ENCODE data around the gene MIER1.

- TF ChIP-seq, protein P1, sequence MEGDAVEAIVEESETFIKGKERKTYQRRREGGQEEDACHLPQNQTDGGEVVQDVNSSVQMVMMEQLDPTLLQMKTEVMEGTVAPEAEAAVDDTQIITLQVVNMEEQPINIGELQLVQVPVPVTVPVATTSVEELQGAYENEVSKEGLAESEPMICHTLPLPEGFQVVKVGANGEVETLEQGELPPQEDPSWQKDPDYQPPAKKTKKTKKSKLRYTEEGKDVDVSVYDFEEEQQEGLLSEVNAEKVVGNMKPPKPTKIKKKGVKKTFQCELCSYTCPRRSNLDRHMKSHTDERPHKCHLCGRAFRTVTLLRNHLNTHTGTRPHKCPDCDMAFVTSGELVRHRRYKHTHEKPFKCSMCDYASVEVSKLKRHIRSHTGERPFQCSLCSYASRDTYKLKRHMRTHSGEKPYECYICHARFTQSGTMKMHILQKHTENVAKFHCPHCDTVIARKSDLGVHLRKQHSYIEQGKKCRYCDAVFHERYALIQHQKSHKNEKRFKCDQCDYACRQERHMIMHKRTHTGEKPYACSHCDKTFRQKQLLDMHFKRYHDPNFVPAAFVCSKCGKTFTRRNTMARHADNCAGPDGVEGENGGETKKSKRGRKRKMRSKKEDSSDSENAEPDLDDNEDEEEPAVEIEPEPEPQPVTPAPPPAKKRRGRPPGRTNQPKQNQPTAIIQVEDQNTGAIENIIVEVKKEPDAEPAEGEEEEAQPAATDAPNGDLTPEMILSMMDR (IDR thresholded peaks at IDR 0.05), result no peak
- TF ChIP-seq ZFX (IDR thresholded peaks at IDR 0.05; ENCODE audit: borderline replicate concordance), result no peak
Observed at GRCh38 chr1:66978201-66978600, 53.4 kb downstream of the MIER1 start.

All from 22Rv1 (cell line).